ENCODE results near the gene ATP10B.
"Not testable (repeated sequence)": the region's sequence is repeated elsewhere in the genome, so short reads cannot be mapped to it uniquely, and the experiment has no call there.

Gene ATP10B

GRCh38 chr5:160750938-160751657 lies 100.9 kb downstream of the ATP10B start:
- DNase-seq, result no peak

- no peak for DNase-seq
Observed at GRCh38 chr5:160749682-160750081, 102.3 kb downstream of the ATP10B start.

- no peak for DNase-seq
Observed at GRCh38 chr5:160749026-160749425, 103.0 kb downstream of the ATP10B start.

- DNase-seq, result no peak
Observed at GRCh38 chr5:160747987-160748386, 104.0 kb downstream of the ATP10B start.

GRCh38 chr5:160747559-160747958 lies 104.5 kb downstream of the ATP10B start:
- DNase-seq, result no peak

- DNase-seq, result no peak
Observed at GRCh38 chr5:160744268-160745101, 107.5 kb downstream of the ATP10B start.

- DNase-seq, result no peak
Observed at GRCh38 chr5:160743027-160743426, 109.0 kb downstream of the ATP10B start.

- DNase-seq, result no peak
Observed at GRCh38 chr5:160742446-160742845, 109.6 kb downstream of the ATP10B start.

GRCh38 chr5:160727296-160727997 lies 124.6 kb downstream of the ATP10B start:
- no peak for DNase-seq

- DNase-seq, result no peak
Observed at GRCh38 chr5:160726721-160727120, 125.3 kb downstream of the ATP10B start.

- DNase-seq, result no peak
Observed at GRCh38 chr5:160720822-160721221, 131.2 kb downstream of the ATP10B start.

GRCh38 chr5:160715508-160715907 lies 136.5 kb downstream of the ATP10B start:
- DNase-seq, result not testable (repeated sequence)

GRCh38 chr5:160703547-160704189 lies 148.3 kb downstream of the ATP10B start:
- DNase-seq, result no peak

- peak; percentile 83 for DNase-seq
Observed at GRCh38 chr5:160702934-160703333, 149.1 kb downstream of the ATP10B start.

GRCh38 chr5:160702311-160702803 lies 149.7 kb downstream of the ATP10B start:
- DNase-seq, result no peak

- no peak for DNase-seq
Observed at GRCh38 chr5:160701403-160701802, 150.6 kb downstream of the ATP10B start.

- DNase-seq, result no peak
Observed at GRCh38 chr5:160699301-160699700, 152.7 kb downstream of the ATP10B start.

- no peak for DNase-seq
Observed at GRCh38 chr5:160697281-160697680, 154.7 kb downstream of the ATP10B start.

GRCh38 chr5:160694896-160695295 lies 157.1 kb downstream of the ATP10B start:
- no peak for DNase-seq

- no peak for DNase-seq
Observed at GRCh38 chr5:160693831-160694465, 158.1 kb downstream of the ATP10B start.

- no peak for DNase-seq
Observed at GRCh38 chr5:160692271-160692670, 159.7 kb downstream of the ATP10B start.

GRCh38 chr5:160685695-160686094 lies 166.3 kb downstream of the ATP10B start:
- DNase-seq, result no peak
